ENCODE measurements around the gene LYPD3. TPM values are rescaled to one million over a fixed set of nuclear protein-coding genes. Genes with fewer than 3 reads are reported as not detected.
A peak's percentile ranks its signal among the peaks of the same experiment; 100 is the strongest.

LYPD3 gene
- total and polyA plus RNA-seq, 12 donors, result 0.18 to 1.9 (median 0.84) TPM

DNA sequence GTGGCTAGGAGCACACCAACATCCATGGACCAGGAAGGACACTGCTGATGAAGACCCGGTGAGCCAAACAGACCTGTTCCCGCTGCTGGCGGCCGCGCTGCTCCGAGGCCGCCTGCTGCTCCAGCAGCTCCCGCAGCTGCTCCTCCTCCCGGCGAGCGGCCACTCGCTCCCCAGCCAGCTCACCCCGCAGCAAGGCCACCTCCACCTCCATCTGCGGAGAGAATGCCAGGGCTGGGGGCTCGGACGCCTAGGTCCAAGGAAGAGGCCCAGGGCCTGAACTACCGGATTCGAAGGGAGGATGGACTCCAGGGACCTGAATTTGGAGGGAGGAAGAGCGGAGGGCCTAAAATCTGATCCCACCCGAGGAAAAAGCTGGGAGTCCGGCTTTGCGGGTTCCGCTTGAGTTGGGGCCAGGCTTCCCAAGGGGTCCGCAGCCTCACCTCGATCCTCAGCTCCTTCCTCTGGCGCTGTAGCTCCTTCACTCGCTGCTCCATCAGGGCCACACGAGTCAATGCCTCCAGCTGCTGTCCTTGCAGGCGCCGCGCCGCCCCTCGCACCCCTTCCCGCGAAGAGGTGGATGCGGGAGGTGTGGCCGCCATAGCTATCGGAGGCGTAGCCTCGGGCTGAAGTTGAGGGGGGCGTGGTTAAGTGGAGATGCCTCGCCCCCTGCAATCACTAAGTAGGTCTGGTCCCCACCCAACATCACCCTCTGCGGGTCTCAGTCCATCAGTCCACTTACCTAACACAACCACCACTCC, 36.4 kb upstream of the LYPD3 start:
- Histone ChIP-seq H3K36me3 (replicated peaks in 1 of 2) (peaks cover 0 to 4% of the 10 kb centered on the region in 2 donors), H3K4me1 (replicated peaks in 1 of 2) (peaks cover 15 to 24% of the 10 kb centered on the region in 2 donors), H3K27me3 (no peaks in the 10 kb centered on the region), H3K4me3 (no peak overlapping the region), H3K9me3 (replicated peaks in 1 of 3) (no peaks in the 10 kb centered on the region), H3K27ac (no peak overlapping the region)
- DNase-seq, result peak in 2 of 7 donors; percentile 6 to 50
- intact Hi-C loops (cut with DNase I), result loop anchor here in 1 of 2 donors (5.0 kb wide), 1 partner anchor 35 kb away; the partner anchor contains the start of gene LYPD3
- no peak for TF ChIP-seq POLR2A (IDR thresholded peaks at IDR 0.05)
- TF ChIP-seq, protein P1, sequence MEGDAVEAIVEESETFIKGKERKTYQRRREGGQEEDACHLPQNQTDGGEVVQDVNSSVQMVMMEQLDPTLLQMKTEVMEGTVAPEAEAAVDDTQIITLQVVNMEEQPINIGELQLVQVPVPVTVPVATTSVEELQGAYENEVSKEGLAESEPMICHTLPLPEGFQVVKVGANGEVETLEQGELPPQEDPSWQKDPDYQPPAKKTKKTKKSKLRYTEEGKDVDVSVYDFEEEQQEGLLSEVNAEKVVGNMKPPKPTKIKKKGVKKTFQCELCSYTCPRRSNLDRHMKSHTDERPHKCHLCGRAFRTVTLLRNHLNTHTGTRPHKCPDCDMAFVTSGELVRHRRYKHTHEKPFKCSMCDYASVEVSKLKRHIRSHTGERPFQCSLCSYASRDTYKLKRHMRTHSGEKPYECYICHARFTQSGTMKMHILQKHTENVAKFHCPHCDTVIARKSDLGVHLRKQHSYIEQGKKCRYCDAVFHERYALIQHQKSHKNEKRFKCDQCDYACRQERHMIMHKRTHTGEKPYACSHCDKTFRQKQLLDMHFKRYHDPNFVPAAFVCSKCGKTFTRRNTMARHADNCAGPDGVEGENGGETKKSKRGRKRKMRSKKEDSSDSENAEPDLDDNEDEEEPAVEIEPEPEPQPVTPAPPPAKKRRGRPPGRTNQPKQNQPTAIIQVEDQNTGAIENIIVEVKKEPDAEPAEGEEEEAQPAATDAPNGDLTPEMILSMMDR (IDR thresholded peaks at IDR 0.05), result no peak
- 49 to 63% (median 52%) methylated on average over 20 to 43 of the region's 43 CpGs for WGBS, 4 donors

DNA sequence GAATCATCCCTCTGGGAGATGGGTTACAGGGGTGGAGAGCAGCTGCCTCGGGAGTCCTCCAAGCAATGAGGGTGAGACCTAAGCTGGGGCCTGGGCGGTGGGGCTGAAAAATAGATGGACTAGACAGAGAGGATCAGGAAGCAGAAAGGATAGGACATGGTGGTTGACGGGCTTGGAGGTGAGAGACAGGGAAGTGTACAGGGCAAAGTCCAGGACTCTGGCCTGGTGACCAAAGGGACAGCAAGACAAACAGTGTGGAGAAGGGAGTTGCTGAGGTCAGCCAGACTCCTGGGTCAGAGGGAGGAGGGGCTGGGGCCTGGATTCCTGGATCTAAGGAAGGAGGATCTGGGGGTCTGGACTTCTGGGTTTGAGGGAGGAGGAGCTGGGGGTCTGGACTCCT, 33.6 kb upstream of the LYPD3 start:
- Histone ChIP-seq H3K36me3 (replicated peaks in 1 of 2) (peaks cover 0 to 13% of the 10 kb centered on the region in 2 donors), H3K4me1 (replicated peaks in 1 of 2) (peaks cover 17 to 18% of the 10 kb centered on the region in 2 donors), H3K9me3 (replicated peaks in 1 of 3) (no peaks in the 10 kb centered on the region), H3K27me3 (no peaks in the 10 kb centered on the region), H3K27ac (peak overlapping the region in 1 of 5 donors; percentile 21), H3K4me3 (no peak overlapping the region)
- WGBS, 4 donors, result 74 to 89% (median 77%) methylated on average over 3 of the region's 3 CpGs
- TF ChIP-seq POLR2A (IDR thresholded peaks at IDR 0.05), result no peak
- TF ChIP-seq, protein P1 (IDR thresholded peaks at IDR 0.05), result no peak
- no peak for DNase-seq
- intact Hi-C loops (cut with DNase I), result no loop called here

DNA sequence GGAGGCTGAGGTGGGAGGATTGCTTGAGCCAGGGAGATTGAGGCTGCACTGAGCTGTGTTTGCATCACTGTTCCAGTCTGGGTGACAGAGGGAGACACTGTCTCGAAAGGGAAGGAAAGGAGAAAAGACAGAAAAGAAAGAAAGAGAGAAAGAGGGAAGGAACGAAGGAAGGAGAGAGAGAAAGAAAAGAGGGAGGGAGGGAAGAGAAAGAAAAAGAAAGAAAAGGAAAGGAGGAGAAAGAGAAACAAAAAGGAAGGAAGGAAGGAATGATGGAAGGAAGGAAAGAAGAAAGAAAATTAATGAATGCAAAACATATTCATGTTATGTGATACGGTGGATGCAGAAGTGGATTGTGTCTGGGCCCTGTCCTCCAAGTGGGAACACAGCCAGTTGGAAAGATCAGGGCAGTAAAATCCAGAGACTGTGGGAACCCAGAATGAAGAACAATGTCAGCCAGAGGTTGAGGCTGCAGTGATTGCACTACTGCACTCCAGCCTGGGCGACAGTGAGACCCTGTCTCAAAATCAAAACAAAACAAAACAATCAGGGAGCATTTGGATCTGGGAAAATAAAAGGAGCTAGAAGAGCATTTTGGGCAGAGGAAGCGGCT, 32.9 kb upstream of the LYPD3 start:
- no peak for DNase-seq
- intact Hi-C loops (cut with DNase I), result no loop called here
- WGBS, 4 donors, result 75 to 78% (median 76%) methylated on average over 5 of the region's 5 CpGs
- peaks cover 15 to 17% of the 10 kb centered on the region in 2 donors for H3K4me1 ChIP-seq (replicated peaks in 1 of 2)
- H3K9me3 ChIP-seq (replicated peaks in 1 of 3), result no peaks in the 10 kb centered on the region
- TF ChIP-seq, protein P1 (IDR thresholded peaks at IDR 0.05), result no peak
- no peak for TF ChIP-seq POLR2A (IDR thresholded peaks at IDR 0.05)
- H3K36me3 ChIP-seq (replicated peaks in 1 of 2), result peaks cover 0 to 16% of the 10 kb centered on the region in 2 donors
- no peaks in the 10 kb centered on the region for H3K27me3 ChIP-seq
- H3K27ac ChIP-seq, result peak overlapping the region in 1 of 5 donors; percentile 78
- no peak overlapping the region for H3K4me3 ChIP-seq

DNA sequence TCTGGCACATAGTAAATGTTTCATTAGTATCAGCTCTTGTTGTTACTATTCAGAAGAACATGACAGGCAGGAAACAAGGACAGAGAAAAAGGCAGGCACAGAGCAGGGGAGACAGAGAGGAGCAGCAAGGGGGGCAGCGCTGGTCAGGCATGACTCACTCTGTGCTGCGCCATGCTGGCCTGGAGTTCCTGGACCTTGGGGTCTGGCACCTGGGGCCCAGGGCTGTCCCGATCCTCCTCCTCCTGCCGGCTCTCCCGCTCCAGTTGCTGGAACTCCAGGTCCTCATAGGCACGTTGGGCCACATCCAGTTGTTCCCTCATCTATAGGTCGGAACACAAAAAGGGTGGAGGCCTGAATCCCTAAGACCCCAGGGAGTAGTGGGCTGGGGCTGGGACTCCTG, 31.6 kb upstream of the LYPD3 start:
- peak overlapping the region in 4 of 5 donors; percentile 35 to 78 (median 66) for H3K27ac ChIP-seq
- H3K9me3 ChIP-seq (replicated peaks in 1 of 3), result no peaks in the 10 kb centered on the region
- H3K27me3 ChIP-seq, result no peaks in the 10 kb centered on the region
- DNase-seq, result peak; percentile 53 to 77 (median 74)
- TF ChIP-seq, protein P1 (IDR thresholded peaks at IDR 0.05), result no peak
- TF ChIP-seq POLR2A (IDR thresholded peaks at IDR 0.05), result no peak
- no peak overlapping the region for H3K4me3 ChIP-seq
- H3K4me1 ChIP-seq (replicated peaks in 1 of 2), result peaks cover 4 to 8% of the 10 kb centered on the region in 2 donors
- 37 to 62% (median 59%) methylated on average over 3 to 7 of the region's 7 CpGs for WGBS, 4 donors
- H3K36me3 ChIP-seq (replicated peaks in 1 of 2), result peaks cover 0 to 17% of the 10 kb centered on the region in 2 donors
- intact Hi-C loops (cut with DNase I), result no loop called here
